GM18507 (cell line): ENCODE results near the gene ANKRD65.
"Not testable (repeated sequence)": the region's sequence is repeated elsewhere in the genome, so short reads cannot be mapped to it uniquely, and the experiment has no call there.

Experiments used
- DNase-seq: peaks from one replicate; pipeline ENCODE4 v3.0.0; 2011; ENCODE audit warnings: low read depth; ENCODE audit not compliant: insufficient read length; ENCODE audit errors: extremely low spot score
- FAIRE-seq: peaks from 2 replicates; lab custom pipeline; 2011; peaks lifted over from hg19 to GRCh38; lab: Jason Lieb, UNC

The ANKRD65 gene

DNA sequence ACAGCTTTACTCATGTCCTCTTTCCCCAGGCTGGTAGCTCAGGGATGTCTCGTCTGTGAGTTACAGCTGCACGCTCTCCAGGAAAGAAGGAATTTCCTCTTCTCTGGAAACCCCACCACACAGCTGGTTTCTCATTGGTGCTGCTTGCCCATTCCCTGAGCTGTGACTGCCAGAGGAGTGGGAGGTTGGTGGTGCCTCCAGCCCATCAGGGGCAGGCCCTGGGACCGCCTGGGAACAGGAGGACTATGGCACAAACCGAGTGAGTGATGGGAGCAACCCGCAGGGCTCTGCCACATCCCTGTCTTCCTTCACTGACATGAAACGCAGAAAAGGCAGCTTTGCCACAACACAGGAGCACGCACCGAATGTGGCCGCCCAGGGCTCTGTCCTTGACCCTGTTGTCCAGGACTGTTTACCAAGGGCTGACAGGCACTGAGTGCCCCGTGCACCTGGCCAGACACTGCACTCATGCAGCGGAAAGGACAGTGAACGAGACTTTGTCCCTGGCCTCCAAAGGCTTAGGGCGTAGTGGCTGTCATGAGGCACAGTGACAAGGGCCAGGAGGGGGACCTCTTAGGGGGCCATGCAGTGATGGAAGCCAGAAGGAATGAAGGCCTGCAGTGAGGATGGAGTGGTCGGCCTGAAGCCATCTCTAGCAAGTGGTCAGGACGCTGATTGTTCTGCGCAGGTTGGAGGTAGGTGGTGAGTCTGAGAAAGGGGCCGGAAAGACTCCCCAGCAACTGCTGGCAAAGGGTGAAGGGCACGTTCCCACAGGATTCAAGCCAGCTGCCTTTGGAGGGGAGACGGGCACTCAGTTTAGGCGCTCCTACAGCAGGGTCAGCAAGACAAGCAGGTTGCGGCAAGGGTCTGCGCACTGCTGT, 20.3 kb downstream of the ANKRD65 start:
- no peak for FAIRE-seq
- no peak for DNase-seq

DNA sequence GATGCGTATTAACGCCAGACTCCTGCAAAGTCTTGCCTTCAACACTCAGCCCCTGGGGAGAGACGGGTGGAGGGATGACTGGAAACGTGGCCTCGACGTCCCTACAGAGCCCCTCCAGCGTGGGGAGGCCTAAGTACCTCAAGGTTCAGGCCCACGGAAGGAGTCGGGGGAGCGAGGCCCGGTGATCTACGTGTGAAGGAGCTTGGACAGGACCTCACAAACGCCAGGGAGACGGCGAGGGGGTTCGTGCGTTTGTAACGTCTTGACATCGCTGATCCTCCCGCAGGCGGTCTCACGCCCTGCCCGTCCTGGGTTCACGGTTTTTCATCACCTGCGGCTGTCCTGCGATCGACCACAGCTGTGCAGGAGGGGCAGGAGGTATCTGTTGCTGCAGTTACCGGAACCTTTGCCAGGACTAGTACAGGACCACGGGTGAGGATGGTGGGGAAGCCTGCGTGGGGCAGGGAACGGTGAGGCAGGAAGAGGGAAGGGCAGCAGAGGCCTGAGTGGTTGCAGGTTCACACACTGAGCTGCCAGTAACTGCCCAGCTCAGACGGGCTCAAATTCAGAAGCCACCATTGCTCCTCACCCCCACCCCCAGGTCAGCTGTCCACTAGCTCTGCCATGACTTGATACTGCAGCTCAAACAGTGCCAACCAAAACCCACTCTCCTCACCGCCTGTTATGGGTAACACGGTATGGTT, 21.1 kb downstream of the ANKRD65 start:
- no peak for DNase-seq

GRCh38 chr1:1399187-1399871, 21.7 kb downstream of the ANKRD65 start, which contains the start of gene CCNL2:
CCNL2 (minus strand) TSS chr1:1399335; CDS start chr1:1399306, 29 bp downstream.
- DNase-seq, result peak; percentile 98
- peak; percentile 92 for FAIRE-seq

More for the DNA sequence above, 21.1 kb downstream of the ANKRD65 start:
- FAIRE-seq, result no peak

- DNase-seq (no peak), FAIRE-seq (no peak)
Observed at GRCh38 chr1:1398677-1399186, 22.3 kb downstream of the ANKRD65 start.

DNA sequence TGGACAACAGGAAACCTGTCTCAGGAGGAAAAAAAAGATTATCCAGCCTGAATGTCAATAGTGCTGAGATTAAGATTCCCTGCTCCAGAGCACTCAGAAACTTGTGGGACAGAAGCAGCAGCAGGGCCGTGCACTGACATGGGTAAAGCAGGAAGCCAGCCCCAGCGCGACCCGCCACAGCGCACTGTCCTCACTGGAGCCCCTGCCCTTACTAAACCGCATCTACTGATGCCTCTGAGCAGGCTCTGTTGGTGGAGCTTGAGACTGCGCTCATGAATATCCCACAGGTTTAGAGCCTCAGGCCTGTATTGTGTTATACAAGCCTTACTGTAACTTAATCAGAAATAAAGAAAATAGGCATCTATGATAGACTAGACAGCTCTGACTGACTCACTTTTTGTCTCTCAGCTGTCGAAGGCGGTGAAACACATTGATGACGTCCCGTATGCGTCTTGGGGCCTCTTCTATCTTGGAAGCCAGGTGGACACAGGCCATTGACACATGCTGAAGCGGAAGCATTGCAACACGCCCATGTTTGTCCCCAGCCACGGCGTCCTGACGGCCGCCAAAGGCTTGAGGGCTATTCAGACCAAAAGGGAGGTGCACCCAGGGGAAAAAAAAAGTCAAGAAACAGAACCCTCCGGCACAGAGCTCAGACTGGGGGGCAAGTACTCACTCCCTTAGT, 23.1 kb downstream of the ANKRD65 start:
- DNase-seq, result no peak
- FAIRE-seq, result no peak

GRCh38 chr1:1395166-1395565, 25.9 kb downstream of the ANKRD65 start:
- no peak for FAIRE-seq
- no peak for DNase-seq

- DNase-seq, result no peak
- FAIRE-seq, result no peak
Observed at GRCh38 chr1:1394116-1394515, 27.0 kb downstream of the ANKRD65 start.

DNA sequence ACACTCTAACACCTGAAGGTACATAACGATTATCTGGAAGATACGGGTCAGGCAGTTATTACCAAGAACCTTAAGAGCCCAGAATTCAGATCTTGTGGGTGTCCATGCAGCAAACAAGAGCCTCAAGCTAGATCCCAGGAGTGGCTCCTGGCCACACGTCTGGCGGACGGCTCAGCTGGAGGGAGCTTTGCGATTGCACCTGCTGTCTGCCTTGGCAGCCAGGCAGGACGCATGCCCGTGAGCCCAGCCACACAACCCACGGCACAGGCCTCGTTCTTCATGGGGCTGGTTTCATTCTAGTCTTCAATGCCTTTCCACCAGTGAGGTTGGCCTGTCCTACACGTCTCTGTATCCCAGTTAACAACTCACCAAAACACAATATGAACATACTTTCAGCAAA, 27.6 kb downstream of the ANKRD65 start:
- DNase-seq (no peak), FAIRE-seq (no peak)

DNA sequence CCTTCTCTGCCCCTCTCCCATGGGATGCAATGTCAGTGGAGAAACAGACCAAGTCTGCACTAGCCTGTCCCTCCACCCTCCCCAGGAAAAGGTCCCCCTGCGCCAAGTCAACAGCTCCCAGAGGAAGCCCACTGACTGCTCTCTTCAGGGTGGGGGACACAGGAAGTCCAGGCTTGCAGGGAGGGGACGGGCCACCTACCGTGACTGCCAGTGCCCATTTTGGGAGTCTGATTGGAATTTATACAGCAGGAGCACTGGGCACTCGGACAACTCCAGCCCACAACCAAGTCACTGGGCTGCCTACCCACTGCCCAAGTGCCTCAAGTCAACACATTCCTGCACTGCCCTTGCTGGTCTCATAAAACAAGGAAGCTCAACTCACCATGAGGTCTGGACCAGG, 28.1 kb downstream of the ANKRD65 start:
- DNase-seq, result no peak
- FAIRE-seq, result no peak

DNA sequence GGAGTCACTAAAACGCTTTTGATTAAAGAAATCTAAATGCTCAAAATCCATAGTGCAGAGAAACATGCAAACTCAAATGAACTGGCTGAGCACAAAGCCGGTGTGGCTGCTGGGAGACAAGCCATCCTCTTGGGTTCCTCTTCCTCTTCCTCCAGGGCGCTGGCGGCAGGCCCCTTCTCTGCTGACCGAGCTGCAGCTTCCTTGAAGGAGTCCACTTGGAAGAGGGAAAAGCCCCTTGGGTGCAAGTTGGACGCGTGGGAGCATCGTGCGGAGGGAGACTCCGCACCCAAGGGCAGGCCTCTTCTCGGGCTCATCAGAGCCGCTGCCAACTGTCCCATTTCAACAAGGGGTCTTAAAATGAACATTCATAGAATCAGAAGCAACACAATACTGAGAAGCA, 29.9 kb downstream of the ANKRD65 start:
- DNase-seq, result no peak
- FAIRE-seq, result no peak

GRCh38 chr1:1390675-1391074, 30.4 kb downstream of the ANKRD65 start:
- FAIRE-seq, result no peak
- DNase-seq, result no peak

GRCh38 chr1:1388078-1388472, 33.0 kb downstream of the ANKRD65 start:
- FAIRE-seq, result no peak

GRCh38 chr1:1387098-1388077, 33.7 kb downstream of the ANKRD65 start:
- no peak for FAIRE-seq
- DNase-seq, result no peak

More at GRCh38 chr1:1388078-1388472, 33.0 kb downstream of the ANKRD65 start:
- DNase-seq, result no peak

DNA sequence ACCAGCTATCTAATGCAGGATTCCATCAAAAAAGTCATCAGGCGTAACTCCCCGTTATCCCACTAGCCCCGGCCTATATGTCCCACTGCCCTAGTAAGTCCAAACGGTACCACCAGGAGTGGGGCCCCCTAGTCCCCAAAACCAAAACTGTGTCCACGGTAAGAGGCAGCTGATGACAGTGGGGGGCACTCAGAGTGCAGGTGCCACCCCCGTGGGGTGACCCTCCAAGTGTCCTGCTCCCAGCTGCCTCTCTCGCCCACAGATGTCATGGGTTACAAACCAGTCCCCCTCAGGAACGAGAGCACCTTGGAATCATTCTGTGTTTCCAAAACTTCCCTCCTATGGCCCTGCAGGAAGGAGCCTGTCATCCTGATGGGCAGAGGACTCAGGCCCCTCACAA, 35.1 kb downstream of the ANKRD65 start:
- no peak for FAIRE-seq
- no peak for DNase-seq

GRCh38 chr1:1385339-1385738, 35.7 kb downstream of the ANKRD65 start:
- FAIRE-seq, DNase-seq: not testable (repeated sequence)

GRCh38 chr1:1381294-1381693, 39.8 kb downstream of the ANKRD65 start:
- FAIRE-seq, result no peak
- no peak for DNase-seq

DNA sequence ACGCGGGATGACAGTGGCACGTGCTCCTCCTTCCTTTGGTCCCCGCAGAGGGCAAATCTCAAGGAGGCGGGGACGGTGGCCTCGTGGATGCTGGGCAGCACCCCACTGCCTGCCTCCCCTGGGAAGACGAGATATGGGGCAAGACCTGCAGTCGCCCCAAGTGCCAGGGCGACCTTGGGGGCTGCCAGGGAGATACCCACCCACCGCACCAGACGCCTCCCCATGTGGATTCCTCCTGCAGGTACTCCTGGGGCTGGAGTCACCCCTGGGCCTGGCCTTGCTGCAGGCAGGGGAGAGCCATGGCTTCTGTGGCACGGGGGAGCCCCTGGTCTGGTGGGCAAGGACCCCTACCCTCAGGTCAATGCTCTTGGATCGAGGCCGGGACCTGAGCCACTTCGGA, 40.2 kb downstream of the ANKRD65 start:
- DNase-seq (no peak), FAIRE-seq (no peak)

DNA sequence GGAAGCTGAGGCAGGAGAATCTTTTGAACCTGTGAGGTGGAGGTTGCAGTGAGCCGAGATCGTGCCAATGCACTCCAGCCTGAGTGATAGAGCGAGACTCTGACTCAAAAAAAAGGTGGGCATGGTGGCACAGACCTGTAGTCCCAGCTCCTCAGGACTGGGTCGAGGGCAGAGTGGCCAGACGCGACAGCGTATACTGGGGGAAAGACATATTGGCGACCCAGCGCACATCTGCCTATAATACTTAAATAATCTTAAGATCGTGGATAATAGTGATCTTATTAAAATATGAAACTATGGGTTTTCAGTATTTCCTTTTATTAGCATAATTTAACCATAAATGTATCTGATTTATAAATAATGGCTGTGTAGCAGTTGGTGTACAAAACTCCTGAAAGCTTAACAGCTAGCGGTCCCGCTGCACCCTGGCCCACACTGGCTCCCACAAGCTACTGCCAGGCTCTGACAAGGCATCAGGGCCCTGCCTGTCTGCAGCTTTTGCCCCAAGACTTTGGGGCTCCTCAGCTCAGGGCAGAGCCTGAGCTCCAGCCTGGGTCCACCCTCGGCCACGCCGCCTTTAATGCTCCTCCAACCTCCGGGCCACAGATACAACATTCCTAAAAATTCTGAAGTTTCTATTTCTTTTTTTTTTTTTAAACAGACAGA, 43.4 kb downstream of the ANKRD65 start:
- FAIRE-seq, result no peak

More for the DNA sequence above, 43.4 kb downstream of the ANKRD65 start:
- no peak for DNase-seq
